H1 (cell line): ENCODE data around the gene MAGI2. TPM values are rescaled to one million over a fixed set of nuclear protein-coding genes. Genes with fewer than 3 reads are reported as not detected.

Source experiments
- POLR2AphosphoS5 ChIP-seq: IDR thresholded peaks from 2 replicates; pipeline ENCODE4 v1.6.1; 2011; ENCODE audit warnings: low read depth, low read length
- POU5F1 ChIP-seq: IDR thresholded peaks from 2 replicates; pipeline ENCODE4 v1.6.1; 2011; ENCODE audit warnings: low read depth, mild to moderate bottlenecking, low read length, moderate library complexity
- RFX5 ChIP-seq: IDR thresholded peaks from 2 replicates; pipeline ENCODE4 v1.6.1; 2011; ENCODE audit warnings: low read depth, low read length, improper control_type of control experiment, borderline replicate concordance
- SRF ChIP-seq: IDR thresholded peaks from 2 replicates; pipeline ENCODE4 v1.6.1; 2011; ENCODE audit warnings: mild to moderate bottlenecking, low read depth, low read length, moderate library complexity
- TEAD4 ChIP-seq: IDR thresholded peaks from 2 replicates; pipeline ENCODE4 v1.6.1; 2012; ENCODE audit warnings: low read depth, low read length, inconsistent platforms, mixed read lengths
- polyA plus RNA-seq, 7 experiments: library from polyadenylated mRNA; depleted of rRNA in 3 of 7; stranded (reverse) in 5 of 7; unstranded in 2 of 7; fragments of >200 nt in 5 of 7; fragments of 200-250 nt in 2 of 7; gene quantifications; 1 replicate in 5 of 7; 2 replicates in 1 of 7; 4 replicates in 1 of 7; pipeline versions ENCODE4 v1.2.1 to v1.2.3, GENCODE V29; 2011 to 2013; ENCODE audit warnings: missing spikeins in 2 of 7, mixed read lengths in 2 of 7
- total RNA-seq: library from RNA; stranded (reverse); fragmentation: NEBNext Ultra II Directional; extraction: Animal tissue kit (Norgen Biotek cat#: 25700); gene quantifications from 2 replicates; pipeline ENCODE4 v1.2.1, GENCODE V29; 2021
- TF ChIP-seq, protein P1 (sequence below): IDR thresholded peaks from 2 replicates; pipeline ENCODE4 v1.6.1; 2012; ENCODE audit warnings: low read length, inconsistent platforms

The MAGI2 gene
- total and polyA plus RNA-seq, 2 of the 8 experiments (the other 6 are each of a cell fraction or from before 2014, with no cell fraction given) = 6.0 to 27.3 TPM

DNA sequence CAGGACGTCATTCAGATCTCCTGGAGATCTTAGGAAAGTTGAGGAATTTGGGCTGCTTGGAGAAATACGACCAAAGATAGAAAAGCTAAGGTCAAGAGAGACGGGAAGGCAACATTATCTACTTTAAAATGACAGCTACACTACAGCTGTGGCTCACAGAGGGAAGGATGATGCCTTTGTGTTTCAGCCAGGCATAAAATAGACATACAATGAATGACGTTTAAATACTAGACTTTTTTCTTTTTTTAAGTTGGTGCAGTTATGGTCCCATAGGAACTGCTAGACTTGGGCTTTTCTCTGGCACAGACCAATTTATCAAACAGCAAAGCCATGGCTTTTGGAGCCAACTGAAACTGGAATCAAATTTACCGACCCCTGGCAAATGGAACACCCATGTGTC lies 164.8 kb downstream of the MAGI2 start (continued):
- TF ChIP-seq SRF (no peak), POU5F1 (no peak), RFX5 (no peak), TEAD4 (no peak), POLR2AphosphoS5 (no peak)
- TF ChIP-seq, protein P1, sequence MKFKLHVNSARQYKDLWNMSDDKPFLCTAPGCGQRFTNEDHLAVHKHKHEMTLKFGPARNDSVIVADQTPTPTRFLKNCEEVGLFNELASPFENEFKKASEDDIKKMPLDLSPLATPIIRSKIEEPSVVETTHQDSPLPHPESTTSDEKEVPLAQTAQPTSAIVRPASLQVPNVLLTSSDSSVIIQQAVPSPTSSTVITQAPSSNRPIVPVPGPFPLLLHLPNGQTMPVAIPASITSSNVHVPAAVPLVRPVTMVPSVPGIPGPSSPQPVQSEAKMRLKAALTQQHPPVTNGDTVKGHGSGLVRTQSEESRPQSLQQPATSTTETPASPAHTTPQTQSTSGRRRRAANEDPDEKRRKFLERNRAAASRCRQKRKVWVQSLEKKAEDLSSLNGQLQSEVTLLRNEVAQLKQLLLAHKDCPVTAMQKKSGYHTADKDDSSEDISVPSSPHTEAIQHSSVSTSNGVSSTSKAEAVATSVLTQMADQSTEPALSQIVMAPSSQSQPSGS = no peak
